ENCODE results near the gene HBG1.
"Not testable (repeated sequence)": the region's sequence is repeated elsewhere in the genome, so short reads cannot be mapped to it uniquely, and the experiment has no call there.

The HBG1 gene

GRCh38 chr11:5249807-5250396 lies at the start of gene HBG1:
Gene HBG1, minus strand, starts transcription at chr11:5249857. Its CDS starts 53 bp downstream, at chr11:5249804.
- not testable (repeated sequence) for DNase-seq

GRCh38 chr11:5298451-5298850 lies 48.8 kb upstream of the HBG1 start:
- DNase-seq = no peak

DNA sequence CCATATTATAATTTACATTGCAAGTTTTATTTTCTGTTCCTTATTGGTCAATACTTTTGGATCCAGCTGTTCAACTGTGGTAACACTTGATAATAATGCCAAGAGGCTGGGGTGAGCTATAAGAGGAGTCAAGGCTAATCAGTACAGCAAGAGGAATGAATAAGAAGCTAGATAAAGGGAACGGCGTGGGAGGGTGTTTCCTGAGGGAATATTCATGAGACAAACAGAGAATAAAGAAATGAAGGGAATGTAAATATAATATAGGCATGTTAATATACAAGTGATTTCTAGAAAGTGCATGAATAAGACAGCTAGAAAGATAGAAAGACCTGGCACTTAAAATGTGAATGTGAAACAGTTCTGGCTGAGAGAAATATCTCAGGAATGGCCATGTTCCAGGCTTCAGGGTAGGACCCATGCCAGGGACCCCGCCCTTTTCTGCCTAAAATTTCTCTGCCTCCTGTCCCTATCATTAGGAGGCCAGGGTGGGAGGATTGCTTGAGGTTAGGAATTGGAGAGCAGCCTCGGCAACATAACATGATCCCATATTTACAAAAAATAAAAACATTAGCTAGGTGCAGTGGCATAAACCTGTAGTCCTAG lies 48.2 kb upstream of the HBG1 start:
- no peak for DNase-seq

- DNase-seq = not testable (repeated sequence)
Observed at GRCh38 chr11:5294342-5294995, 44.8 kb upstream of the HBG1 start.

DNA sequence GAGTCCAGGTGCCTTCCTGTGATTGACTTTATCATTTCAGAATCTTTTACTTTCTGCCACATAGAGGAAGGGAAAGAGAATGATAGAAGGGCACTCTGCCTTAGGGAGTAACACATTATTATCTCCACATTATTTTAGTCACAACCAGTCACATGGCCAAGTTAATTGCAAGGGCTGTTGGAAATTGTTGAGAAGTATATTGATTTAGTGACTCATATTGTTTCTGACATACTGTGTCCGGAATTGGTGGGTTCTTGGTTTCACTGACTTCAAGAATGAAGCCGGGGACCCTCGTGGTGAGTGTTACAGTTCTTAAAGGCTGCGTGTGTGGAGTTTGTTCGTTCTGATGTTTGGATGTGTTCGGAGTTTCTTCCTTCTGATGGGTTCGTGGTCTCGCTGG lies 43.4 kb upstream of the HBG1 start:
- DNase-seq = no peak

DNA sequence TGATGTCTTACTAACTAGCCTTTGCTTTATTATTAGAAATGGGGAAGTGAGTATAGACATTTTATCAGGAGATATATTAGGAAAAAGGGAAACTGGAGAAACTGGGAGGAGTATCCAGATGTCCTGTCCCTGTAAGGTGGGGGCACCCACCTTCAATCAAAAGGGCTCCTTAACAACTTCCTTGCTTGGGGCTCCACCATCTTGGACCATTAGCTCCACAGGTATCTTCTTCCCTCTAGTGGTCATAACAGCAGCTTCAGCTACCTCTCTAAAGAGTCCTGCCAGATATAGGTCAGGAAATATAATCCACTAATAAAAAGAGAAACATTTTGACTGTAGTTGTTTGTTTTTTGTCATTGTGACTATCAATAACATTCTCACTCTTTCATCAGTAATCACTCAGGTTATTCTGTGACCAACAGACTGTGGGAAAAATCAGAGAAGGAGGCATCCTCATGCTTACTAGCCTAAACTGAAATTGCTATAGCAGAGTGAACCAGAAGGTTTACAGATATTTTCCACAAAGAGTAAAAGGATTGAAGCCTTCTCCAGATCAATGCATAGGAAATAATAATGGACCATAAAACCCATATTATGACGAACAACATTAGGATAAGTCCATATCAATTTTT lies 41.7 kb upstream of the HBG1 start:
- DNase-seq = peak; percentile 69

- DNase-seq = no peak
Observed at GRCh38 chr11:5290106-5290505, 40.4 kb upstream of the HBG1 start.

DNA sequence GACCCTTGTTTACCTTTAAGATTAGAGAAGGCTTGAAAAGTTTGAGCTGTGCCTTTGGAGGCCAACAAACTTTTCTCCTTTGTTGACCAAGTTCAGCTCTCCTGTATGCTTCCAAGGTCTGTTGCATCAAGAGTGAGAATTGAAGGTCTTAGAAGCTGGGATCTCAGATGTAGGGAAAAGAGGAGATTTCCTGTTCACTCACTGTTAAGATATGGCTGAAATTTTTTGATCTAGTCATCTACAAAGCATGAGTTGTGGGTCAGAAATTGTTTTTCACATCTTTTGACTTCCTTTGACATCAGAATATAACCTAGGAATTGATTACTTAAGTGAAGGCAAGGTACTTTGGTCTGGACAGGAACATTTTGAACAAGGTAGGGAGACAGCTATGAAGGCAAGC lies 40.0 kb upstream of the HBG1 start:
- DNase-seq = peak; percentile 42

DNA sequence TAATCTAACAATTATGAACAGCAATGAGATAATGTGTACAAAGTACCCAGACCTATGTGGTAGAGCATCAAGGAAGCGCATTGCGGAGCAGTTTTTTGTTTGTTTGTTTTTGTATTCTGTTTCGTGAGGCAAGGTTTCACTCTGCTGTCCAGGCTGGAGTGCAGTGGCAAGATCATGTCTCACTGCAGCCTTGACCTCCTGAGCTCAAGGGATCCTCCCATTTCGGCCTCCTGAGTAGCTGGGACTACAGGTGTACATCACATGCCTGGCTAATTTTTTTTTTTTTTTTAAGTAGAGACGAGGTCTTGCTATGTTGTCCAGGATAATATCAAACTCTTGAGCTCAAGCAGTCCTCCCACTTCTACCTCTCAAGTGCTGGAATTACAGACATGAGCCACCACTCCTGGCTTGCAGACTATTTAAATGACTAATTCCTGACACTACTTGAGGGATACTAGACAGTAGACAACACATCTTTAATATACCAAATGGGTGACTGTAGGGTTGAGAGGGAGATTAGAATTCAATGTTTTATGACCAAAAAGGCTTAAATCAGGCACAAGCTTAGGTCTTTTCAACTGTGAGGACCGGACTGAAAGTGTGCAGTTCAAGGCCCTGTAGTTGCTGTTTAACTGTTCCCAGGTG lies 39.4 kb upstream of the HBG1 start:
- peak; percentile 42 for DNase-seq

DNA sequence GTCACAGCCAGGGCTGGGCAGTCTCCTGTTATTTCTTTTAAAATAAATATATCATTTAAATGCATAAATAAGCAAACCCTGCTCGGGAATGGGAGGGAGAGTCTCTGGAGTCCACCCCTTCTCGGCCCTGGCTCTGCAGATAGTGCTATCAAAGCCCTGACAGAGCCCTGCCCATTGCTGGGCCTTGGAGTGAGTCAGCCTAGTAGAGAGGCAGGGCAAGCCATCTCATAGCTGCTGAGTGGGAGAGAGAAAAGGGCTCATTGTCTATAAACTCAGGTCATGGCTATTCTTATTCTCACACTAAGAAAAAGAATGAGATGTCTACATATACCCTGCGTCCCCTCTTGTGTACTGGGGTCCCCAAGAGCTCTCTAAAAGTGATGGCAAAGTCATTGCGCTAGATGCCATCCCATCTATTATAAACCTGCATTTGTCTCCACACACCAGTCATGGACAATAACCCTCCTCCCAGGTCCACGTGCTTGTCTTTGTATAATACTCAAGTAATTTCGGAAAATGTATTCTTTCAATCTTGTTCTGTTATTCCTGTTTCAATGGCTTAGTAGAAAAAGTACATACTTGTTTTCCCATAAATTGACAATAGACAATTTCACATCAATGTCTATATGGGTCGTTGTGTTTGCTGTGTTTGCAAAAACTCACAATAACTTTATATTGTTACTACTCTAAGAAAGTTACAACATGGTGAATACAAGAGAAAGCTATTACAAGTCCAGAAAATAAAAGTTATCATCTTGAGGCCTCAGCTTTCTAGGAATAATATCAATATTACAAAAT lies 38.6 kb upstream of the HBG1 start:
- no peak for DNase-seq

- DNase-seq = no peak
Observed at GRCh38 chr11:5286901-5287300, 37.2 kb upstream of the HBG1 start.

- DNase-seq = no peak
Observed at GRCh38 chr11:5286351-5286750, 36.7 kb upstream of the HBG1 start.

- no peak for DNase-seq
Observed at GRCh38 chr11:5285703-5286340, 36.2 kb upstream of the HBG1 start.

- no peak for DNase-seq
Observed at GRCh38 chr11:5284637-5285036, 35.0 kb upstream of the HBG1 start.

- DNase-seq = no peak
Observed at GRCh38 chr11:5283882-5284281, 34.2 kb upstream of the HBG1 start.

- no peak for DNase-seq
Observed at GRCh38 chr11:5283086-5283485, 33.4 kb upstream of the HBG1 start.

GRCh38 chr11:5282628-5283027 lies 33.0 kb upstream of the HBG1 start:
- DNase-seq = no peak

GRCh38 chr11:5281596-5281995 lies 31.9 kb upstream of the HBG1 start:
- no peak for DNase-seq

- DNase-seq = peak; percentile 99
Observed at GRCh38 chr11:5280582-5281102, 31.0 kb upstream of the HBG1 start.

DNA sequence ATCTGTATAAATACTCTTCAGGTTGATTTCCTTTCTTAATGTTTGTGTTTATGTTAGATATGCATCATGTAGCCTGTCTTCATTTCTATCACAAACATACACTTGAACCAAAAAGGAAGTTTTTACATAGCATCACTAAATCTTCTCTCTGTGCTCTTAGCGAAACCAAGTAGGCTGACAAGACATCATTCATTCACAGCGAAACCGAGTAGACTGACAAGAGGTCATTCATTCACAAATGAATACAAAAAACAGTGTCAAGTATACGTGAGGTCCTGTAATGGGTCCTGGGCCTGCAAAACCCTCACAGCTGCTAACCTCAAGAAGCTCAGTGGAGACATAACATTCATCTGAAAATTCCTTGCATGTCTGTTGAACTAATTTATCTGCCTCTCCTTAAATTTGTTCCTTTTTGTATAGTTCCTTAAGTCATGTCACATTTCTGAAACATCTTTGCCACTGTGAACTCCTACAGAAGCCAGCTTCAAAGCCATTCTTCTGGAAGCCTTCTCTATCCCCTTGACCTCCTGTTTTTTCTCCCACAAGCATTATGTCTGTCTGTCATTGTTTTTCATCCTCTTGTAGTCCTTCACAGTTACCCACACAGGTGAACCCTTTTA lies 29.9 kb upstream of the HBG1 start:
- no peak for DNase-seq

GRCh38 chr11:5277807-5278382 lies 28.2 kb upstream of the HBG1 start:
- DNase-seq = no peak

All from HCEC 1CT (cell line).